CD4-positive, alpha-beta T cell treated with Interferon gamma for 1 hour (primary cell): Measurements from ENCODE around the gene PLGRKT.
"Not testable (repeated sequence)": the region's sequence is repeated elsewhere in the genome, so short reads cannot be mapped to it uniquely, and the experiment has no call there.

Experiments used
- DNase-seq: peaks from one replicate; pipeline ENCODE4 v3.0.0-alpha.2; 2020

The PLGRKT gene

GRCh38 chr9:5364294-5365024 is 73.3 kb downstream of the PLGRKT start:
- DNase-seq, result no peak

- no peak for DNase-seq
These were observed 76.3 kb downstream of the PLGRKT start for GRCh38 chr9:5361326-5362010.

GRCh38 chr9:5360341-5360740 is 77.4 kb downstream of the PLGRKT start:
- no peak for DNase-seq

GRCh38 chr9:5357431-5358105 is 80.2 kb downstream of the PLGRKT start:
- DNase-seq, result no peak

GRCh38 chr9:5355817-5356216 is 81.9 kb downstream of the PLGRKT start:
- no peak for DNase-seq

- DNase-seq, result no peak
These were observed 82.5 kb downstream of the PLGRKT start for GRCh38 chr9:5355226-5355625.

GRCh38 chr9:5354184-5354583 is 83.5 kb downstream of the PLGRKT start:
- no peak for DNase-seq

GRCh38 chr9:5352637-5353248 is 85.0 kb downstream of the PLGRKT start:
- DNase-seq, result peak; percentile 5

- not testable (repeated sequence) for DNase-seq
These were observed 98.4 kb downstream of the PLGRKT start, which contains the start of gene RLN1 for GRCh38 chr9:5338992-5339981. Gene RLN1, minus strand, starts transcription at chr9:5339876. Its CDS starts 130 bp downstream, at chr9:5339746.

- DNase-seq, result peak; percentile 33
These were observed 101.0 kb downstream of the PLGRKT start for GRCh38 chr9:5336688-5337087.

- DNase-seq, result not testable (repeated sequence)
These were observed 106.4 kb downstream of the PLGRKT start for GRCh38 chr9:5331276-5331675.

- DNase-seq, result peak; percentile 67
These were observed 110.7 kb downstream of the PLGRKT start for GRCh38 chr9:5326893-5327548.

GRCh38 chr9:5326187-5326586 is 111.5 kb downstream of the PLGRKT start:
- DNase-seq, result no peak

GRCh38 chr9:5321601-5322000 is 116.1 kb downstream of the PLGRKT start:
- not testable (repeated sequence) for DNase-seq

GRCh38 chr9:5321058-5321457 is 116.7 kb downstream of the PLGRKT start:
- no peak for DNase-seq

- DNase-seq, result not testable (repeated sequence)
These were observed 121.3 kb downstream of the PLGRKT start for GRCh38 chr9:5316406-5316805.

GRCh38 chr9:5315187-5315923 is 122.4 kb downstream of the PLGRKT start:
- no peak for DNase-seq

GRCh38 chr9:5310851-5311250 is 126.9 kb downstream of the PLGRKT start:
- DNase-seq, result no peak
